Middle frontal gyrus (tissue), 1 donor: ENCODE data around the gene HPCAL4.

Experiments used
- DNase-seq: peaks from one replicate; pipeline ENCODE4 v3.0.0-alpha.2; 2015; ENCODE audit warnings: low spot score; ENCODE audit errors: extremely low spot score

The HPCAL4 gene

DNA sequence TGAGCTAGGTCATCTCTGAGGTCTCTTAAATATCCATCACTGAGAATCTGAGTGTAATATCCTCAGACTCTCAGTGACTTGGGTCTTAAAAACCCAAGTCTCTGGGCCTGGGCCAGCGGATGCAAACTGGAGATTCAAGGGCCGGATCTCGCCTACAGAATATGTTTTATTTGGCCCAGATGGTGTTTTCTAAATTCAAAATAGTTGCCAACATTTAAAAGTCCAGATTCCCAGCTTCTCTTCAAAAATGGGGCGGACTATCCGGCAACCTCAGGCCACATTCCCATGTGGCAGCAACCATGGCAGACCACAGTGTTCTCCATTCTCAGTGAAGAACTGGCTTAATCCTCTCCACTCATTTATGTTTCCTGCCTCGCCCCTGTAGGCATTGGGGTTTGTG lies 39.1 kb downstream of the HPCAL4 start:
- DNase-seq = no peak

DNA sequence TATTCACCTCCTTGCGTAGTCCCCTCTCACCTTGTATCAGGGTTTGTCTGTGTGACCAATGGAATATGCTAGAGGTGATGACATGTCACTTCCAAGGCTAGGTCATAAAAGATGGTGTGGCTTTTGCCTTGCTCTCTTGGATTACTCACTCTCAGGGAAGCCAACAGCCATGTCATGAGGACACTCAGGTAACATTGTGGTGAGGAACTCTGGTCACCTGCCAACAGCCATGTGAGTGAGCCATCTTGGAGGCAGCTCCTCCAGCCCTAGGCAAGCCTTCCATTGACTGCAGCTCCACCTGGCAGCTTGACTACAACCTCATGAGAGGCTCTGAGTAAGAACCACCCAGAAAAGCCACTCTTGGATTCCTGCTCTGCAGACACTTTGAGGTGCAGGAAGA lies 40.8 kb downstream of the HPCAL4 start:
- DNase-seq = no peak

DNA sequence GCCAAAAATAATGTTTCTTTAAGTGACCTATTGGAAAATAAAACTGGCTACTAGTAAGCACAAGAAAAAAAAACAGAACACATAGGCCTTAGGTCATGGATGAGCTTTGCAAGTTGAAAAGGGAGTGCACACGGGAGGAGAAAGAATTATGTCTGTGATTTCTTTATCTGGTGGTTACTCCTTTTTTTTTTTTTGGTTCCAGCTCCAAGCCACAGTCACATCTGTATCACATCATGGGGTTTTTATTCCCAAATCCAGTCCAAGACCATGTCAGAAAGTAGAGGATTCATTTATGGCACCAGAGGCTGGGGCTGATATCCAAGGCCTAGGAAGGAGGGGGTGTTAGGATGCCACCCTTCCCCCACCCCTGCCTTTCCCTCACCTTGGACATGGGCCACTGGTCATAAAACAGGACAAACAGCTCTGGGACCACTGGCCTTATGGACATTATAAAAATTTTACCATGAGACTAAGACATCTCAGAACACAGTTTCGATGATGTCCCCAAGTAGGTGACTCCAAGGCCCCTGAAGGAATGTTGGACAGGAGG lies 41.5 kb downstream of the HPCAL4 start:
- no peak for DNase-seq

DNA sequence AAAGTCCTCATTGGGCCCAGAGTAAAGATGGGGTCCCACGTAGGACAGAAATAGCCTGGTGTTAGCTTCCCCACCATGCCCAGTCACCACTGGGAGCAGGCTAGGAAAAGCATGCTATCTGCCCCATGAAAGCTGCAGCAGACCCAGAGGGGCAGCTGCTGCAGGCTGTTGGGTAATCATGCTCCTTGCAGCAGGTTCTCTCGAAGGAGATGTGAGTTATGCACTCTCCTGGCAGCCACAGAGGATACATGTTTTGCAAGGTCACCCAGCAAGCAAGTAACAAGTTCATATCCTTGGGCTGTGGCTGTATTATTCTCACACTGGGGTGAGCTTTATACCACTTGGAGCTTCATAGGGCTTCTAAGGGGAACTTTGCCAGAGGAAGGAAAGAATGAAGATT lies 42.7 kb downstream of the HPCAL4 start:
- no peak for DNase-seq

DNA sequence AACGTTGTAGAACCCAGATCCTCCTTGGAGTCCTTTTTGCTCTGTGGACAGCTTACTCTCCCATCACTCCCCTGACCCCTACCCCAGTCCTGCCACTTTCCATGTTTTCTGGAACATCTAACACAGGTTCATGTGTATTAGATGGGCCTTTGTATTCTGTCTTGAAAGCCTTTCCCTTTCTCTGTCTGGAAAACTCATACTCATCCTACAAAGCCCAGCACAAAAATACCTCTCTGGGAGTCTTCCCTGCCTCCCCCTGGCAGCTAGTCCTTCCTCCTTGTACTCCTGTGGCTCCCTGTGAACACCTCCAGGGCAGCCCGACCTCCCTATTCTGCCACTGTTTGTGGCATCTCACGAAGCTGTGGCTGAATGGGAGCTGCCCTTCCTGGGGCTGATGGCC lies 44.0 kb downstream of the HPCAL4 start:
- no peak for DNase-seq

DNA sequence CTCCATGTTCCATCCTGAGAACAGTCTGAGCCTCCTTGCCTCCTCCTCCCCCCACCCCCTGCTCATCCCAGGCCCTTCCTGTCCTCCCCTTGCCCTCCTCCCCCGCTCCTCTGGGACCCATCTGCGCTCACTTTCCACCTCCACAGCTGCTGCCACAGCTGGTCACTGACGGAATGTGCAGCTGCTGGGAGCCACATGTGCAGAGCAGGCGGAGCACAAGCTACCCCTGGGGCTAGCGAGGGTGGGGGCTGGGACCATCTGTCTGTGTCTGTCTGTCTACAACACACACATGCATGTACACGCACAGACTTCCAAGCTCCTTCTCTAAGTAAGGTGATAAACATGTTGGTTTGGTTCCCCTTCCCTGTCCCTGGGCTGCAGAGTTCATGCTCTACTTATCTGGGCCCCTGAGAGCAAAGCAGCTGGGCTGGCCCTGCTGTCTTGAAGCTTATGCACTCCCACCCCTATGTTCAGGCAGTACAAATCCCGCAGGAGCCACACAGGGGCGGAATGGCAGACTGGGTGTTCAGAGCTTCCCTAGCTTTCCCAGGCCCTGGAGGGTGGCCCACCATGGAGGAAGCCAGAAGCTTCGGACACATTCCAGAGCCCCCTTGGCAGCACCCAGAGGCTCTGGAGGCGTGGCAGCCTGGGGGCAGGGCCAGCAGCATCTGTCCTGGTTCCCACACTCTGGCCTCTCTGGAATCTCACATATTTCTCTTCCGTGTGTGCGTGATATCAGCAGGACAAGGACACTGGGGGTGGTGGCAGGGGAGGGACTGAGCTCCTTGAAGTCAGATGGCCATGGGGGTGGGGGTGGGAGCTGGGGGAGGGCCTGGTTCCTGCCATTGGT lies 44.8 kb downstream of the HPCAL4 start:
- DNase-seq = no peak

DNA sequence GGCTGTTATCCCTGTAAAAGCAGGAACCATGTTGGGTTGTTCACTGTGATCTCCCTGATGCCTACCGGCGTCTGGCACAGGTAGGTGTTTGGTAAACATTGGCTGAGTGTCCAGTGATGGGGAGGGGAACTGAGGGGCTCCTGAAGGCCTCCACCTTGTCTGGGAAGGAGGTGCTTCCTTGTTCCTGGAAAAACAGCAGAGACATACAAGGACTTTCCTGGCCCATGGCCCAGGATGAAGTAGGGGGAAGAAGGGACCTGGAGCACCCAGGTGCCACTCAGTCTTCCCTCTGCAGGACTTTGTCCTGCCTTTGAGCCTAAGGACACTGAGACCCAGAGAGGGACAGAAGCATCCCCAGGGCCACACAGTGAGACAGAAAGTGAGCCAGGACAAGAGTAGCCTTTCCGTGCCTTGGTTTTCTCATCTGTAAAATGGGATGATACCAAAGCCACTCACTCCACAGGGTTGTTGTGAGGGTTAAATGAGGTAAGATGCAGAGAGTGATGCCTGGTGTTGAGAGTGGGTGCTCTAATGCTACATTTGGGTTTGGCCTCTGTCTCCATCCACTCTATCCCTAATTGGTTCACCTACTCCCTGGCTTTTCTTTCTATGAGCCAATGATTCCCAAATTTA lies 45.7 kb downstream of the HPCAL4 start:
- no peak for DNase-seq

DNA sequence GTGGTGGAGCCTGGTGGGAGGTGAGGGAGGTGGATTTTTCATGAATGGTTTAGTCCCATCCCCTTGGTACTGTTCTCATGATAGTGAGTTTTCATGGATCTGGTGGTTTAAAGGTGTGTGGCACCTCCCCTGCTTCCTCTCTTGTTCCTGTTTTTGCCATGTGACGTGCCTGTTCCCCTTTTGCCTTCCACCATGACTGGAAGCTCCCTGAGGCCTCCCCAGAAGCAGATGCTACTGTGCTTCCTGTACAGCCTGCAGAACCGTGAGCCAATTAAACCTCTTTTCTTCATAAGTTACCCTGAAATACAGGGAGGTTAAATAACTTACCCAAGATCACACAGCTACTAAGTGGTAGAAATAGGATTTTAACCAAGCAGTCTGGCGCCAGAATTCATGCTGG lies 47.5 kb downstream of the HPCAL4 start:
- no peak for DNase-seq

DNA sequence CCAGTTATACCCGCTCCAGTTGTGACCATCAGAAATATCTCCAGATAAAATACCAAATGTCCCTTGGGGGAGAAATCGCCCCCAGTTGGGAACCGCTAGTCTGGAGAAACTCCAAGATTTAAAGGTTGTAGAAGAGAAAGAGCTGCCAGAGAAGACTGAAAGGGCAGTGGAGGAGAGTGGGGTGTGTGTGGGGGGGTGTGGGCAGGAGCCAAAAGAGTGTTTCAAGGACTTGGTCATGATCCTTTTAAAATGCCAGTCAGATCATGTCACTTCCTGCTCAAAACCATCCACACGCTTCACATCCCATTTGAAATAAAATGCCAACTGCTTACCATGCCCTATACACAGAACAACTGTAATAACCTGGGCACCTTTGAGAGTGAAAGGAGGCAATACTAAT lies 48.4 kb downstream of the HPCAL4 start:
- DNase-seq = no peak

DNA sequence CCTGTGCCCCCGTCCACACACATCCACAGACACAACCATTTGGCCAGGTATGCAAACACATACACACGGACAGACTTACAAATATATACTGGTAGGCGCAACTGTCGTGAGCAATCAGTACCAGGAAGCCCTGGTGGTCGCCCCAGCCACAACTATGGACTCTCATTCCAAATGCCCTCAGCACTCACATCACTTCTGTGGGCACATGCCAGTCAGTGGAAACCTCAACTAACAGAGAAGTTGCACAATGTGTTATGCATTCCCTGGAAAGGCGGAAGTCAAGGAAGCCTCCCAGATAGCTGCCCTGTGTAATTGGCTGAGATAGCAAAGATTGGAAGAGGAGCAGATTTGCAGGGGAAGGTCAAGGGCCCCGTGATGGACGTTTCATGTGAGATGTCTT lies 50.4 kb downstream of the HPCAL4 start:
- no peak for DNase-seq

DNA sequence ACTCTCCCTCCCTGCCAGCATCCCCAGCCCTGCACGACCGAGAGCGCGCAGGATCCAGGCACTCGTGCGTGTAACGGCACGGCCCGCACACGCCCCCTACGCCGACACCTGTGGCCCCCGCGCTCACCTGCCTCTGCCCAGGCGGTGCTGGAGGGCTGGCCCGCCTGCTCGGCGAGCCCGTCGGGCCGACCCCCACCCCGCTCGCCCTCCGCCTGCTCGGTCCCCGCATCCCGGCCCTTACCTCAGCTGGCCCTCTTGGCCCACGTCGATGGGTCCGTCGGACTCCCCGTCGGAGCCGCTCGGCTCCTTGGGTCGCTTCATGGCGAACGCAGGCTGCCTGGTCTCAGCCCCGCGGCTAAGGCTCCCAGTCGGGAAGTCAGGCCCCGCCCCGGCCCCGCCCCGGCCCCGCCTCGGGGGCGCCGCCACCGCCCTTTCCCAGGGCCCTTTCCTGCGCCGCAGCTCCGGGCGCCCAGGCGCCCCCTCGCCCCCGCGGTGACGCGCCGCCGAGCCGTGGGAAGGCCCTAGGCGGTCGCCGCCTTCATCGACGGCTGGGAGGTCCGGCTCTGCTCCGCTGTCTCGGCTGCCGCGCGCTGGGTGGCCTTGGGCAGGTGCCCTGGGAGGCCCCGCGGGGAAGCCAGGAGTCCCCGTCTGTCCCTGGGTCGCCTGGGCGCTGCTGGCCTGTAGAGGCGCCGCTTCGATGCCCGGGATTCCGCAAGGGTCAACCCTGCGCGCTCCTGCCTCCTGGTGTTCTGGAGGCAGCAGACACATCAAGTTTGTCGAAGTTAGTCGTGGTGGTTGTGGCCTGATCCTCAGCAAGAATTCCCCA lies 51.7 kb downstream of the HPCAL4 start, which contains the start of gene HEYL:
TSS of gene HEYL (minus strand) at position 339 of the 826 bp plus-strand sequence. CDS start at position 321, 18 bp downstream.
- DNase-seq = no peak

DNA sequence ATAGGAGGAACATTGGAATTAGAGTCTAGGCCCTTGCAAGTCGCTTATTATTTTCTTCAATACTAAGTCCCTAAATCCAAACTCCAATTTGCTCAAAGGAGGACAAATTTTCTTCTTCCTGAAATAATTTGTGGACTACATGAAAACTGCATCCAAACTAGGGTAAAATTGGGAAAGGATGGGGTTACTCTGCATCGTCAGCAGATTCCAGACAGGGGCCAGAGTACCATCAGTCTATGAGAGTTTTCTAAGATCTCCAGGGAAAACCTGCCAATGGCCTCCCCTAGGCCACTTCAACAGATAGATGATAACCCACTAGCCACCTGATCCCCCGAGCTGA lies 52.3 kb downstream of the HPCAL4 start:
- DNase-seq = no peak

DNA sequence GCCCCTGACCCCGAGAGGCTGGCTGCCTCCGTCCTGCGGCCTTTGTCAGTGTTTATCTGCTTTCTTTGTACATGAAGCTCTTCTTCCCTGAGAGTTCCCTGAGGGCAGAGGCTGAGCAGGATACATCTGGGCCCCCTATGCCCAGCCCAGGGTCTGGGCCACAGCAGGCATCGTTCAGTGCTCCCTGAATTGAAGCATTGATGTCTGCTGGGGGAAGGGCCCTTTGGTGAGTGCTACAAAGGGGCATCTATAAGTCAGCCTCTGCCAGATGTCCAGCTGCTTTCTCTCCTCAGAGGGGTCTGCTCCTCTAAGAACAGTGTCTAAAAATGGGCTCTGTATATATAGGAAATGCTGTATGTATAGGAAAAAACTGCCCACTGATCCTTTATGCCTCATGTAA lies 53.9 kb downstream of the HPCAL4 start:
- no peak for DNase-seq

DNA sequence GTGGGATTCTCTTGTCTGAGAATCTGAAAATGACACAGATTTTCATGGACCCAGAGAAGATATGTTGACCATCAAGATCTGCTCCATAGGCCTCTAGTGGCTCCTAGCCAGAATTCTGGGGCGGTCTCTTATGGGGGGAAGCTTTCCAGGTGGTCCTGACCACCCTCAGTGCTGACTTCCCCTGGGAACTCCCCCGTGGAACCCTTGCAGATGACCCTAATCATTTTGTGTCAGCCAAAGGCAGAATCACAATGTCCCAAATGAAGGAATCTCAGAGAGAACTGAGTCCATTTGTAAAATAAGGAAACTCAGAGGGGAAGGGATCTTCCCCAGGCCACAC lies 55.4 kb downstream of the HPCAL4 start:
- DNase-seq = no peak

DNA sequence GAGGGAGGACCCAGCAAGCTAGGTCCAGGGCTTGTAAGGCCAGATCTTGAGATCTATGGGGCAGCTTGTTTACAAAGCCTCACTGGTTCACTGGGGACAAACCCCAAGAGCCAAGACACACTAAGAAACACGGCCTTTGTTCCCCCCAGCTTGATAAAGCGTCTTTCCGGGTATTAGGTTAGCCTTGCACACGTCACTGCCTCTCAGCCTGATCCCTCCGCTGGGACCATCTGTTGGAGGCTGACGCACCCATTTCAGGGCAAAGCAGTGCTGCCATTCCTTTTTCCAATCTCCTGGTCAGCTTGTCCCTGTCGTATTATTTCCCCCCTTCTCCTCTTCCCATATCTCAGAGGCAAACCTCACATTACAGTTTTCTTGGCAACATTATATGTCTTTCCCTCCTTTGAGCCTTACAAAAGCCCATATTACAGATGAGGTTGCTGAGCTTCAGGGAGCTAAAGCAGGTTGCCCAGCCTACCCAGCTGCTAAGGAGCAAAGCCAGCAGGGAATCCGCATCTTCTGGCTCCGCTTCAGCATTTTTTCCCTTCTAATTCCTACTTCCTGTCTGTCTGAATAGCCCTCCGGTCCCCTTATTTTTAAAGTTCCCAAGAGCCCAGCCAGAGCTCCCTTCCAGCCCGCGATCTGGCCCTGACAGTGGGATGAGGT lies 55.9 kb downstream of the HPCAL4 start:
- DNase-seq = no peak

DNA sequence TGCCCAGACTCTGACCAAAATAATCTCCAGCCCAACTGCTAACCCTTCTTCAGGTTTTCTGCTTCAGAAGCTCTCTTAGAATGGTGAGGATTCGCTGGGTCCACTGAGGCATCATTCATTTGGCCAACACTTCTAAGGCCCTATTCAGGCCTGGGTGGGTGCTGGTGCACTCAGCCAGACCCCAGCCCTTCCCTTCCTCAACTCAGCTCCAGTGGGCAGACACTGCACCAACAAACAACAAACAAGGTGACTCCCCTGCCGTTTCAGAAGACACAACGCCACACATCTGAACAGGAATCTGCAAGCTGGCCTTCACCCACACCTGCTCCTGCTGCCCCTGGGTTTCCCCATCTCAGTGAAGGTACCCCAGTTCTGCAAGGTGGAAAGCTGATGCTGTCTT lies 57.8 kb downstream of the HPCAL4 start:
- no peak for DNase-seq

DNA sequence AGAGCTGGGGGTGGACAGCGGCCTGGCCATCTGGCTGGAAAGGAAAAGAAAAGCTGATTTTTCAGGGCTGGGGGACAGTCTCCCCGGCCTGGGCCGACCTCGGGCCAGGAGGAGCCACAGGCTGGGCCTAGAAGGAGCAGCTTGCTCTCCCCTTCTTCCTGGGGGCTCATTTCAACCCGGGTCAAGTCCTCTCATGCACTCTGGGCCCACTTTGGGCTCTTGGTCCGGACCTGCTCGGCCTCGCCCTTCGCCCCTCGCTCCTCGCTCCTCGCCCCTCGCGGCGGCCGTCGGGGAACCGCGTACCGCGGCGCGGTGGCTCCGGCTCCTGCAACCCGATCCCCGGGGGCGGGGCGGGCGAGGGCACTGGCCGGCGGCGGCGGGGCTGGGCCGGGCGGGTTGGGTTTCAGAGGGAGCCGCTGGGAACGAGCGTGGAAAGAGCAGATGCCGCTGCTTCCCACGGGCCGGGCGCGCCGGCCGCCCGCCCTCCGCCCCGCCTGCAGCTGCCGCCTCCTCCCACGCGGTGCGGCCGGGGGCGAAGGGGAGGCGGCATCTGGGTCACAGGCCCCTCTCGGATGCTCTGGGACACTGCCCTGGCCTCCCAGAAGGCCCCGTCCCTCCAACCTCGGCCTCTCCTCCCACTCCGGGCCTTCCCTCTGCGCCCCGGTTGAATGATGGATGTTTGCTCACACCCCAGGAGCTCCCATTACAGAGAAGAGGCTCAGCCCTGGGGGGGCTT lies 58.4 kb downstream of the HPCAL4 start:
- DNase-seq = no peak

DNA sequence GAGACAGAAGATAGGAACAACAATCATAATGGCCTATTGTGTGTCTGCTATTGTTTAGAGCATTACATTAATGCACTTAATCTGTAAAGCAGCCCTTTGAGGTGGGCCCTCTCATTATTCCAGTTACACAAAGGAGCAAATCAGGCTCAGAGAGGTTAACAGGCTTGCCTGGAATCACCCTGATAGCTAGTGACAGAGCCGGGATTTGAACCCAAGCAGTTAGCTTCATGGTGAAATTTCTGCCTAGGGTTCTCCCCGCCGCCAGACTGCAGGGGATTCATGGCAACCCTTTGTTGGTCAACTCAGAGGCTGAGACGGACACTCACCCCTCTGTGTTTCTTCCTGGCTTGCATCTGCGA lies 58.9 kb downstream of the HPCAL4 start:
- DNase-seq = no peak

DNA sequence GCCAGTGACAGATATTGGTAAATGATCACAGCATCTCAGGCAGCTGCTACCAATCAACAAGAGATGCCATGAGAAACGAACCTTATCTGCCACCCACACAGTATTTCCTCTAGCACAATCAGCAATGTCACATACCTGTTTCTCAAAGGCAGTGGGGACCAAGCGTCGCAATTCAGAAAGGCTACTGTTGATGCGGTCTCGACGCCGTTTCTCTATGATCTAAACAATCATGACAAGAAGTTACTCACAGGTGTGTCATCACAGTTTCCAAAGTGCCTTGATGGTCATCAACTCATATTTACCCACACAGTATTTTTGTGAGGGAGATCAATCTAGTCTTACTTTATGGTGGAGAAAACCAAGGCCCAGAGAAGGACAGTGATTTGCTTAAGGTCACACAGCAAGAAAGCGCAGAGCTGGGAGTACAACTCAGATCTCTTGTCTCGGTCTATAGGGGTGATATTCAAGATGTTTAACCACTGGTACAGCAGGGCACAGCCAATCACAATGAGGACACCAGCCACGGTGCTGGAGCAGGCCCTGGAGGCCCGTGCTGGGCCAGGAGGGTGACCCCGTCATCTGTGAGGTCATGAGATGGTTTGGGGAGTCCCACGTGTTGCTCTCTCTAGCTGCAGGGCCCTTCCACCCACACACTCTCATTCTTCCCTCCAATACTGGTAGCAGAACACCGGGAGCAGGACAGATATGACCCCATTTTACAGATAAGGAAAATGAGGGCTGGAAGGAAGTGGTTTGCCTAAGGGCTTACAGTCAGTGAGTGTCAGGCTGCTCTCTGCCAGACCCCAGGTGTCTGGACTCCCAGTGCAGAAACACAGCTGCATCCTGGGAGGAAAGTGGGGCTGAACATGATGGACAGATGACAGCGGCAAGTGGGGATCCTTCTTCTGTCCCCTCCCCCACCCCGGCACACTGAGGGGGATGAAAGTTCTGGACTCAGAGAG lies 59.6 kb downstream of the HPCAL4 start:
- no peak for DNase-seq
